K562 (cell line): Measurements from ENCODE around the gene MPV17L. TPM values are rescaled to one million over a fixed set of nuclear protein-coding genes. Genes with fewer than 3 reads are reported as not detected.
A peak's percentile ranks its signal among the peaks of the same experiment; 100 is the strongest.

Experiments
- C11orf30 ChIP-seq: fragments of 450-650 bp; IDR thresholded peaks from 2 replicates; pipeline ENCODE4 v1.6.1; 2016; ENCODE audit warnings: low read depth, mild to moderate bottlenecking
- CBX3 ChIP-seq, 2 experiments: IDR thresholded peaks; 1 replicate in 1 of 2; 2 replicates in 1 of 2; pipeline ENCODE4 v1.6.1; 2012; ENCODE audit warnings: inconsistent platforms in 2 of 2, low read length in 2 of 2, borderline replicate concordance in 1 of 2, control low read depth in 1 of 2
- CTBP1 ChIP-seq: fragments of 450-650 bp; IDR thresholded peaks from 2 replicates; pipeline ENCODE4 v1.6.1; 2016; ENCODE audit warnings: borderline replicate concordance
- E2F6 ChIP-seq, 2 experiments: IDR thresholded peaks; 2 replicates each; pipeline ENCODE4 v1.6.1; 2011; ENCODE audit warnings: borderline replicate concordance in 1 of 2, control low read depth in 1 of 2, low read depth in 1 of 2, low read length in 1 of 2, mild to moderate bottlenecking in 1 of 2, mixed read lengths in 1 of 2, moderate library complexity in 1 of 2; ENCODE audit not compliant: insufficient read depth in 1 of 2, insufficient read length in 1 of 2, poor library complexity in 1 of 2, severe bottlenecking in 1 of 2; ENCODE audit errors: extremely low read depth in 1 of 2
- L3MBTL2 ChIP-seq: fragments of 450-650 bp; IDR thresholded peaks from 2 replicates; pipeline ENCODE4 v1.6.1; 2016; ENCODE audit warnings: mild to moderate bottlenecking, moderate library complexity
- MAFG ChIP-seq: fragments of 450-650 bp; conservative IDR thresholded peaks from 2 replicates; pipeline ENCODE4 v1.6.1; 2016; ENCODE audit warnings: missing genetic modification characterization, missing compliant biosample characterization
- MAZ ChIP-seq, 2 experiments: fragments of 450-650 bp in 1 of 2; sonication (generic) in 1 of 2; formaldehyde crosslinking; IDR thresholded peaks in 1 of 2; conservative IDR thresholded peaks in 1 of 2; 2 replicates each; pipeline versions ENCODE4 v1.4.0 to v1.5.0; 2020; ENCODE audit warnings: mild to moderate bottlenecking in 1 of 2, missing genetic modification reagents in 1 of 2
- MEIS2 ChIP-seq: fragments of 450-650 bp; IDR thresholded peaks from 2 replicates; pipeline ENCODE4 v1.6.1; 2014; ENCODE audit warnings: mild to moderate bottlenecking; ENCODE audit not compliant: partially characterized antibody
- MNT ChIP-seq, 2 experiments: fragments of 450-650 bp; conservative IDR thresholded peaks; 2 replicates each; pipeline ENCODE4 v1.6.1; 2017; ENCODE audit warnings: mild to moderate bottlenecking in 2 of 2, moderate library complexity in 2 of 2
- MYBL2 ChIP-seq, 2 experiments: fragments of 450-650 bp in 1 of 2; sonication (generic) in 1 of 2; formaldehyde crosslinking in 1 of 2; IDR thresholded peaks; 2 replicates each; pipeline versions ENCODE4 v1.6.1 to v1.8.1; 2017 to 2022; ENCODE audit warnings: borderline replicate concordance in 1 of 2, inconsistent platforms in 1 of 2, low read depth in 1 of 2, mild to moderate bottlenecking in 1 of 2, missing genetic modification reagents in 1 of 2, moderate library complexity in 1 of 2
- NFE2 ChIP-seq: IDR thresholded peaks from 2 replicates; pipeline ENCODE4 v1.6.1; 2014; ENCODE audit warnings: antibody characterized with exemption, low read depth
- NR2C1 ChIP-seq, 2 experiments: fragments of 450-650 bp; IDR thresholded peaks; 2 replicates each; pipeline ENCODE4 v1.6.1; 2017; ENCODE audit warnings: mild to moderate bottlenecking in 2 of 2, antibody characterized with exemption in 1 of 2, inconsistent platforms in 1 of 2, missing compliant biosample characterization in 1 of 2, missing genetic modification characterization in 1 of 2
- PRMT5 ChIP-seq: sonication (generic); formaldehyde crosslinking; IDR thresholded peaks from 2 replicates; pipeline ENCODE4 v1.5.0; 2020; ENCODE audit warnings: missing genetic modification reagents
- RCOR1 ChIP-seq, 2 experiments: IDR thresholded peaks; 2 replicates each; pipeline ENCODE4 v1.6.1; 2012; ENCODE audit warnings: low read depth in 2 of 2, low read length in 2 of 2, borderline replicate concordance in 1 of 2, improper control_type of control experiment in 1 of 2
- SMC3 ChIP-seq: conservative IDR thresholded peaks from 2 replicates; pipeline ENCODE4 v1.6.1; 2011; ENCODE audit warnings: low read depth, low read length, improper control_type of control experiment; ENCODE audit not compliant: insufficient read depth
- YY1 ChIP-seq, 3 experiments: IDR thresholded peaks; 2 replicates each; pipeline ENCODE4 v1.6.1; 2011; ENCODE audit warnings: low read length in 2 of 3, mild to moderate bottlenecking in 2 of 3, moderate library complexity in 2 of 3, borderline replicate concordance in 1 of 3, control low read depth in 1 of 3, low read depth in 1 of 3; ENCODE audit not compliant: insufficient read depth in 3 of 3, insufficient replicate concordance in 2 of 3, control insufficient read depth in 1 of 3, insufficient read length in 1 of 3; ENCODE audit errors: extremely low read depth in 1 of 3
- ZNF717 ChIP-seq: fragments of 250-450 bp; sonication (Bioruptor Pico); IDR thresholded peaks from 2 replicates; pipeline ENCODE4 v1.5.0; 2021
- polyA plus RNA-seq, 8 experiments: library from polyadenylated mRNA; depleted of rRNA in 4 of 8; stranded (reverse) in 5 of 8; unstranded in 3 of 8; fragments of >200 nt; fragmentation: Nextera tagmentation in 2 of 8; fragmentation: Illumina TruSeq in 1 of 8; extraction: Ambion mirVana in 2 of 8; extraction: Trizol in 1 of 8; gene quantifications; 2 replicates each; pipeline versions ENCODE4 v1.2.1 to v1.2.3, GENCODE V29; 2011 to 2014; ENCODE audit warnings: inconsistent platforms in 1 of 8, missing spikeins in 1 of 8
- total RNA-seq, 7 experiments: library from RNA; depleted of rRNA in 6 of 7; stranded (reverse); fragments of >200 nt in 6 of 7; fragmentation: Illumina TruSeq in 2 of 7; extraction: Trizol in 2 of 7; gene quantifications; 2 replicates each; pipeline versions ENCODE4 v1.2.1 to v1.2.3, GENCODE V29; 2011 to 2021; ENCODE audit warnings: low replicate concordance in 1 of 7
- TF ChIP-seq, protein P1 (sequence below), 3 experiments: fragments of 200-800 bp in 1 of 3; sonication (Bioruptor generic) in 1 of 3; sonication (generic) in 1 of 3; formaldehyde crosslinking in 1 of 3; IDR thresholded peaks; 2 replicates each; pipeline versions ENCODE4 v1.6.1 to v1.8.0; 2016 to 2022; ENCODE audit warnings: mild to moderate bottlenecking in 2 of 3, missing compliant biosample characterization in 2 of 3, missing genetic modification characterization in 2 of 3, missing genetic modification reagents in 1 of 3
- TF ChIP-seq, protein P2 (sequence below): fragments of 200-800 bp; sonication (Bioruptor generic); IDR thresholded peaks from 2 replicates; pipeline ENCODE4 v1.6.1; 2017; ENCODE audit warnings: missing genetic modification characterization, missing compliant biosample characterization

MPV17L gene
- total and polyA plus RNA-seq, 9 of the 15 experiments (the other 6 are each of a cell fraction or from before 2014, with no cell fraction given) = not detected

DNA sequence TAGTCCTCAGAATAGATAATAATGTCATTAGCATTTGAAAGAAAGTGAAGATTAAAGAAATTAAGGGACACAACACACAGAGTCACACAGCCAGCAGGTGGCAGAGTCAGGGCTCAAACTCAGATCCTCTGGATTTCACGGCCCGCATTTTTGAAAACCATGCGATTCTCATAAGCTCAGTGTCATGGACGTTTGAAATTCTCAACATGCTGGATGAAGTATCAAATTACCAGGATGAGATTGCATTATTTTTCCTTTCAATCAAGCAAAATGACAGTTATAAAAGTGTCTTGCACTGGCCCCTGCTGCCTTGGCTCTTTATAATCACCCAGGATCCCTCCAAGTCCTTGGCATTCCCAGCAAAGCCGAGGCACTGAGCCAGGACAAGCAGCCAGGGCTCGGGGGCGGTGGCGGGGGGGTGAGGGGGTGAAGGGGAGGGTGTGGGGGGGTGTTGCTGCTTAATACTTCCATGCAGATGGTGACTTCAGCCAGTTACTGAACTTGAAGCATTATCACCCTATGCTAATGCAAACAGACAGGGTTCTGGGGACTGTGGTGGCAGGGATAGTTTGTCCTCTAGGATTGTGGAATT, 32.2 kb downstream of the MPV17L start (continued):
- TF ChIP-seq SMC3 (peak; percentile 81), PRMT5 (CRISPR knock-in tag) (no peak), MAFG (tag) (peak; percentile 84), C11orf30 (peak; percentile 73; the same call in 1 of the 2 replicates), L3MBTL2 (peak; percentile 76), ZNF717 (CRISPR knock-in tag) (no peak), MYBL2 (IDR thresholded peaks at IDR 0.05; ENCODE audit: low read depth) (peak; percentile 68), MYBL2 (CRISPR knock-in tag; IDR thresholded peaks at IDR 0.05; ENCODE audit: borderline replicate concordance) (no peak), E2F6 (IDR thresholded peaks at IDR 0.05; ENCODE audit: borderline replicate concordance in 1 of 2, extremely low read depth in 1 of 2, insufficient read depth in 1 of 2, insufficient read length in 1 of 2, low read depth in 1 of 2, low read length in 1 of 2, poor library complexity in 1 of 2, severe bottlenecking in 1 of 2) (peak in 1 of 2 experiments; percentile 48), RCOR1 (IDR thresholded peaks at IDR 0.05; ENCODE audit: borderline replicate concordance in 1 of 2, low read depth in 2 of 2, low read length in 2 of 2) (0 out of 4 replicates have a peak, but pooled peaks of 1 of the 2 experiments have one; percentile 34), CTBP1 (no peak), MNT (conservative IDR thresholded peaks at IDR 0.05) (peak in 1 of 2 experiments; percentile 54; a peak in 1 of 4 replicates), MAZ (CRISPR knock-in tag; conservative IDR thresholded peaks at IDR 0.05 in 1 of 2, IDR thresholded peaks at IDR 0.05 in 1 of 2) (0 out of 4 replicates have a peak, but pooled peaks of 1 of the 2 experiments have one; percentile 26), MEIS2 (peak; percentile 57), YY1 (IDR thresholded peaks at IDR 0.05; ENCODE audit: borderline replicate concordance in 1 of 3, control insufficient read depth in 1 of 3, extremely low read depth in 1 of 3, insufficient read depth in 3 of 3, insufficient read length in 1 of 3, insufficient replicate concordance in 2 of 3, low read depth in 1 of 3, low read length in 2 of 3) (peak in 1 of 3 experiments; percentile 39), CBX3 (IDR thresholded peaks at IDR 0.05; ENCODE audit: borderline replicate concordance in 1 of 2, low read length in 2 of 2) (0 out of 3 replicates have a peak, but pooled peaks of 1 of the 2 experiments have one; percentile 25), NR2C1 (IDR thresholded peaks at IDR 0.05) (no peak), NR2C1 (tag; IDR thresholded peaks at IDR 0.05) (no peak), NFE2 (peak; percentile 65)
- TF ChIP-seq, protein P1, sequence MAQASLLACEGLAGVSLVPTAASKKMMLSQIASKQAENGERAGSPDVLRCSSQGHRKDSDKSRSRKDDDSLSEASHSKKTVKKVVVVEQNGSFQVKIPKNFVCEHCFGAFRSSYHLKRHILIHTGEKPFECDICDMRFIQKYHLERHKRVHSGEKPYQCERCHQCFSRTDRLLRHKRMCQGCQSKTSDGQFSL (CRISPR knock-in tag; IDR thresholded peaks at IDR 0.05) = no peak
- TF ChIP-seq, protein P1 (tag; IDR thresholded peaks at IDR 0.05) = 0 out of 4 replicates have a peak, but pooled peaks of 1 of the 2 experiments have one; percentile 41
- TF ChIP-seq, protein P2, sequence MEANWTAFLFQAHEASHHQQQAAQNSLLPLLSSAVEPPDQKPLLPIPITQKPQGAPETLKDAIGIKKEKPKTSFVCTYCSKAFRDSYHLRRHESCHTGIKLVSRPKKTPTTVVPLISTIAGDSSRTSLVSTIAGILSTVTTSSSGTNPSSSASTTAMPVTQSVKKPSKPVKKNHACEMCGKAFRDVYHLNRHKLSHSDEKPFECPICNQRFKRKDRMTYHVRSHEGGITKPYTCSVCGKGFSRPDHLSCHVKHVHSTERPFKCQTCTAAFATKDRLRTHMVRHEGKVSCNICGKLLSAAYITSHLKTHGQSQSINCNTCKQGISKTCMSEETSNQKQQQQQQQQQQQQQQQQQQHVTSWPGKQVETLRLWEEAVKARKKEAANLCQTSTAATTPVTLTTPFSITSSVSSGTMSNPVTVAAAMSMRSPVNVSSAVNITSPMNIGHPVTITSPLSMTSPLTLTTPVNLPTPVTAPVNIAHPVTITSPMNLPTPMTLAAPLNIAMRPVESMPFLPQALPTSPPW (CRISPR knock-in tag) = peak; percentile 82
